Gastroesophageal sphincter (tissue), 4 donors: ENCODE results near the gene NRXN3. TPM values are rescaled to one million over a fixed set of nuclear protein-coding genes. Genes with fewer than 3 reads are reported as not detected.

ENCODE experiments used
- ATAC-seq: fragments of 150-250 bp; one replicate; pipeline ENCODE4 v1.9.1; 2016; ENCODE audit warnings: mild to moderate bottlenecking, moderate library complexity
- H3K27ac ChIP-seq, 4 donors: fragments of 200-600 bp; sonication (generic) in 3 of 4; 1 replicate in 3 of 4; 2 replicates in 1 of 4; pipeline ENCODE4 v1.5.1; 2016 to 2019
- H3K27me3 ChIP-seq: fragments of 200-600 bp; sonication (generic); one replicate; pipeline ENCODE4 v1.5.1; 2019
- H3K36me3 ChIP-seq, 2 donors: fragments of 200-600 bp; sonication (generic); one replicate each; pipeline ENCODE4 v1.5.1; 2019; ENCODE audit warnings: control low read depth in 1 of 2
- H3K4me1 ChIP-seq, 3 donors: fragments of 200-600 bp; sonication (generic); 1 replicate in 2 of 3; 2 replicates in 1 of 3; pipeline ENCODE4 v1.5.1; 2016 to 2019; ENCODE audit warnings: control low read depth in 2 of 3
- H3K4me3 ChIP-seq, 2 donors: fragments of 200-600 bp; sonication (generic); one replicate each; pipeline ENCODE4 v1.5.1; 2019; ENCODE audit warnings: mild to moderate bottlenecking in 1 of 2, moderate library complexity in 1 of 2
- H3K9me3 ChIP-seq, 3 donors: fragments of 200-600 bp; sonication (generic); one replicate each; pipeline ENCODE4 v1.5.1; 2017 to 2019; ENCODE audit warnings: control low read depth in 2 of 3
- CTCF ChIP-seq, 4 experiments: fragments of 200-600 bp in 2 of 4; fragments of 450-650 bp in 2 of 4; sonication (generic) in 1 of 4; IDR thresholded peaks; one replicate each; pipeline ENCODE4 v1.5.1; 2017 to 2019; ENCODE audit warnings: antibody characterized with exemption in 4 of 4, mild to moderate bottlenecking in 2 of 4, moderate library complexity in 2 of 4
- EP300 ChIP-seq: sonication (generic); formaldehyde crosslinking; IDR thresholded peaks from one replicate; pipeline ENCODE4 v1.6.1; 2017; ENCODE audit warnings: antibody characterized with exemption, mild to moderate bottlenecking
- POLR2A ChIP-seq, 2 donors: fragments of 450-650 bp; IDR thresholded peaks; one replicate each; pipeline ENCODE4 v1.6.1; 2017; ENCODE audit warnings: antibody characterized with exemption in 2 of 2, mild to moderate bottlenecking in 2 of 2, moderate library complexity in 1 of 2
- POLR2AphosphoS5 ChIP-seq: sonication (generic); formaldehyde crosslinking; IDR thresholded peaks from one replicate; pipeline ENCODE4 v1.6.1; 2017; ENCODE audit warnings: antibody characterized with exemption
- WGBS, 2 donors: methylation state at CpG; one replicate each; pipeline ENCODE4 v1.1.5; 2018; ENCODE audit warnings: low coverage in 1 of 2; 5-methylcytosine and 5-hydroxymethylcytosine counted together
- total RNA-seq, 4 donors: library from RNA; depleted of rRNA; stranded (reverse); fragments of >200 nt; gene quantifications; one replicate each; pipeline ENCODE4 v1.1.0, GENCODE V29; 2016

The NRXN3 gene
- total RNA-seq, 4 donors from 2014 or later = 74.2 to 192 (median 98.2) TPM

DNA sequence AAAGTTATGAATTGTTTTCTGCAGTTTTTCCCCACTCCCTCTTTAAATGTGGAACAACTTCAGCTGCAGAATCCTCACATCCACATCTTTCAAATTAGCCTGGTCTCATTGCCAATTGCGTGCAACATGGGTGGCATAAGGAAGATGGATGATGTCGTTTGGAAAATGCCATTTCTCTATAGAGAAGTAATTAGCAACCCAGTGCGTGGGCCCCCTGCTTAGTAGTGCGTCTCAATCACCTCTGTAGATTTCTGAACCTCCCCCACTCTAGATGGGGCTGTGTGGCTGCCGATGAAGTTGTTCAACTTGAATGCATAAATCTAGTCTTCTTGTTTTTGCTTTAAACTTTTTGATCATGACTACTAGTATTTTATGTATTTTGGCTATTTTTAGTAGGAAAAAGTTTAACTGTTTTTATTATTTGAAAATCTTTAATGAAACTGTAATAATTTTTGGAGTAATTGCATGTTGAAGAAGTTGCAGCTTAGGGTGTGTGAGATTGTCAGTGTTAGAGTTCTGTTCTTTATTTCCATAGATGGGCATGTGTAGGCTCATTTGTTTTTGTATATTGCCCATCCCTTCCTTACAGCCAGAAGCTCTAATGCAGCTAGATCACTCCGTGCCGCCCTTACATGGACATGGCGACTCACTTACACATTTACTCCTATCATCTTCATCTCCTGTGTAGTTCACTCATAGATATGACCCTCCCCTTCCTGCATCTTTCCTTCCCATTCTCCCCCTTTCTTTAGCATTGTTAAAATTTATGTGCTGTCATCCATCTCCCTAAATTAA, 1683.0 kb downstream of the NRXN3 start:
- Histone ChIP-seq H3K4me3 (no peak overlapping the region), H3K27me3 (no peaks in the 10 kb centered on the region), H3K27ac (no peak overlapping the region), H3K36me3 (no peaks in the 10 kb centered on the region), H3K4me1 (no peaks in the 10 kb centered on the region), H3K9me3 (no peaks in the 10 kb centered on the region)
- TF ChIP-seq EP300 (no peak), CTCF (IDR thresholded peaks at IDR 0.05) (no peak), POLR2A (IDR thresholded peaks at IDR 0.05) (no peak), POLR2AphosphoS5 (no peak)
- no peak for ATAC-seq
- 68 to 78% methylated on average over 7 to 8 of the region's 8 CpGs for WGBS, 2 donors

DNA sequence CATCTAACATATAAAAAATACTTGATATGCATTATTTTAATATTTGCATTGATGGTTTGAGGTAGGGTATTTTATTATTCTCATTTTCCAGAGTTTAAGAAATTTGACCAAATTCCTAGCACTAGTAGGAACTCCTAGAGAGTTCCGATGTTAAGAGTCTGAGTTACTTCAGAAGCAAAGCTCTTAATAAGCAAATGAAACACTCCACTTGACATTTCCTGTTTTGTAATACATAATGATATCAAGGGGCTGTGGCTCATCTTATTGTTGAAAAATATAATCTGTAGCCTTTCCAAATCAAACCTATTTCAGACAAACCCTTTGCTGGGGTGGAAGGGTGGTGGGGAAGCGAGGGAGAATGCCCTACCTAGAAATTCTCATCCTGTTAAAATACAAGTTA, 1685.6 kb downstream of the NRXN3 start:
- no peak for ATAC-seq
- no peak overlapping the region for H3K4me3 ChIP-seq
- H3K4me1 ChIP-seq = no peaks in the 10 kb centered on the region
- no peaks in the 10 kb centered on the region for H3K9me3 ChIP-seq
- H3K27me3 ChIP-seq = no peaks in the 10 kb centered on the region
- TF ChIP-seq EP300 (no peak), POLR2A (IDR thresholded peaks at IDR 0.05) (no peak), POLR2AphosphoS5 (no peak), CTCF (IDR thresholded peaks at IDR 0.05) (no peak)
- H3K27ac ChIP-seq = no peak overlapping the region
- WGBS, 2 donors = 76 to 82% methylated on average over 1 to 2 of the region's 2 CpGs
- H3K36me3 ChIP-seq = no peaks in the 10 kb centered on the region

GRCh38 chr14:79856381-79856780, 1686.2 kb downstream of the NRXN3 start:
- no peaks in the 10 kb centered on the region for H3K9me3 ChIP-seq
- H3K36me3 ChIP-seq = peaks cover 0 to 6% of the 10 kb centered on the region in 2 donors
- H3K4me3 ChIP-seq = no peak overlapping the region
- H3K27me3 ChIP-seq = no peaks in the 10 kb centered on the region
- no peak overlapping the region for H3K27ac ChIP-seq
- WGBS, 2 donors = 84 to 89% methylated on average over 1 of the region's 1 CpG
- no peak for TF ChIP-seq EP300
- TF ChIP-seq POLR2AphosphoS5 = no peak
- ATAC-seq = no peak
- H3K4me1 ChIP-seq = no peaks in the 10 kb centered on the region

DNA sequence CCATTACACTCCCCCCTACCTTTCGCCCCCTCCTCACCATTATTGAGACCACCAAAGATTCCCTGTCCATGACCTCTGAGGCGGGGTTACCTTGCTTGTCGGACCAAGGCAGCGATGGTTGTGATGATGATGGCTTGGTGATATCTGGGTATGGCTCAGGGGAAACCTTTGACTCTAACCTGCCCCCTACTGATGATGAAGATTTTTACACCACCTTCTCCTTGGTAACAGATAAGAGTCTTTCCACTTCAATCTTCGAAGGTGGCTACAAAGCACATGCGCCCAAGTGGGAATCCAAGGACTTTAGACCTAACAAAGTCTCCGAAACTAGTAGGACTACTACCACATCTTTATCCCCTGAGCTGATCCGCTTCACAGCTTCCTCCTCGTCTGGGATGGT, 1690.9 kb downstream of the NRXN3 start:
- Histone ChIP-seq H3K9me3 (no peaks in the 10 kb centered on the region), H3K4me3 (no peak overlapping the region), H3K27me3 (no peaks in the 10 kb centered on the region), H3K4me1 (no peaks in the 10 kb centered on the region), H3K36me3 (peaks cover 0 to 17% of the 10 kb centered on the region in 2 donors), H3K27ac (no peak overlapping the region)
- ATAC-seq = no peak
- TF ChIP-seq EP300 (no peak), CTCF (IDR thresholded peaks at IDR 0.05) (no peak), POLR2A (IDR thresholded peaks at IDR 0.05) (no peak), POLR2AphosphoS5 (no peak)
- WGBS, 2 donors = 90 to 96% methylated on average over 2 to 5 of the region's 9 CpGs

DNA sequence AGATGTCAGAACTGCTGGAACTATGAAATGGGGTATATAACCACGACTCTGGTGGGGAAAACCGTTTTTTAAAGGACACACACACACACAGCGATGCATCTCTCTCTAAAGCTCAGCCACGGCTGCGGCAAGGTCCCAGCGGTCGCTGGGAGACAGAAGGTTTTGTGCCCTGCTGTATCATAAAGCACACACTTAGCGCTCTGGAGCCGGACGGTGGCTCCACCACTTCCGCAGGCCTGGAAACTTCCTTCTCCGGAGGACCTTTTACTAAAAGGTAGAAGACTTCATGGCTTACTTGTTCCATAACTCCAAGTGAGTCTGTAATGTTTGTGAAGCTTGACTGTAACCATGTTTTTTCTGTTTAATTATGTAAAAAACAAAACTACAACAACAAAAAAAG, 1691.9 kb downstream of the NRXN3 start:
- Histone ChIP-seq H3K27me3 (no peaks in the 10 kb centered on the region), H3K27ac (no peak overlapping the region), H3K4me3 (no peak overlapping the region), H3K4me1 (no peaks in the 10 kb centered on the region), H3K36me3 (peaks cover 0 to 17% of the 10 kb centered on the region in 2 donors), H3K9me3 (no peaks in the 10 kb centered on the region)
- ATAC-seq = no peak
- no peak for TF ChIP-seq POLR2A (IDR thresholded peaks at IDR 0.05)
- TF ChIP-seq CTCF (IDR thresholded peaks at IDR 0.05) = no peak
- no peak for TF ChIP-seq EP300
- no peak for TF ChIP-seq POLR2AphosphoS5
- WGBS, 2 donors = 90 to 100% methylated on average over 1 to 12 of the region's 12 CpGs
